ENCODE measurements around the gene CACNA1D. TPM values are rescaled to one million over a fixed set of nuclear protein-coding genes. Genes with fewer than 3 reads are reported as not detected.

CACNA1D gene
- polyA plus RNA-seq, 1 experiment, result 0.15 TPM

- TF ChIP-seq CTCF (IDR thresholded peaks at IDR 0.05; ENCODE audit: insufficient read depth, low read depth, low read length), result no peak
- ChIA-PET CTCF (interaction anchor here (1.0 kb wide), 1 partner anchor 25 kb away, joined by 4 read pairs; no protein-coding TSS in a partner anchor), POLR2A (no interaction called here)
- H3K27me3 ChIP-seq (ENCODE audit: control insufficient read depth, insufficient read depth, low read length), result no peaks in the 10 kb centered on the region
- no peak overlapping the region for H3K4me3 ChIP-seq (ENCODE audit: low read depth, low read length)
- H3K36me3 ChIP-seq (ENCODE audit: control insufficient read depth, insufficient read depth, low read length), result no peaks in the 10 kb centered on the region
- DNase-seq (ENCODE audit: low read depth), result no peak
Measured at GRCh38 chr3:53624061-53624857, 129.8 kb downstream of the CACNA1D start.

DNA sequence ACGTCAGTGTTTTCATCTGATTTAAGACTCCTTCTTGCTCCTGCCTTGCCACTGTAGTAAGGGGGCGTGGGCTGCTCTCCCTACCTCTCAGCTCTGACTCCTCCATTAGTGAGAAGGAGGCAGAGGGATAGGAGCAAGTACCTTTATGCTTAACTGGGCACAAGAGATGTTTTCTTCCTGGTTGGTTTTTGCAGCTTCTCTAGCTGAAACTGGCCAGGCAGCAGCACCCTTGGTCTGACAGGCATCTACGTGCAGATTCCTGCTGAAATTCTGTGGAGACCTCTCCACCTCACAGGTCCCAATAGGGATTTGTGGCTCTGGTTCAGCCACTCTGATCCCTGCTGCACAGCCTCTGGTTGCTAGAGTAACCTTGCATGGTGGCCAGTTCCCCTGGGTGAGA lies 132.5 kb downstream of the CACNA1D start:
- H3K36me3 ChIP-seq (ENCODE audit: control insufficient read depth, insufficient read depth, low read length), result no peaks in the 10 kb centered on the region
- DNase-seq (ENCODE audit: low read depth), result no peak
- H3K27me3 ChIP-seq (ENCODE audit: control insufficient read depth, insufficient read depth, low read length), result no peaks in the 10 kb centered on the region
- CTCF ChIA-PET, result no interaction called here
- no peak overlapping the region for H3K4me3 ChIP-seq (ENCODE audit: low read depth, low read length)
- POLR2A ChIA-PET, result no interaction called here
- no peak for TF ChIP-seq CTCF (IDR thresholded peaks at IDR 0.05; ENCODE audit: insufficient read depth, low read depth, low read length)

DNA sequence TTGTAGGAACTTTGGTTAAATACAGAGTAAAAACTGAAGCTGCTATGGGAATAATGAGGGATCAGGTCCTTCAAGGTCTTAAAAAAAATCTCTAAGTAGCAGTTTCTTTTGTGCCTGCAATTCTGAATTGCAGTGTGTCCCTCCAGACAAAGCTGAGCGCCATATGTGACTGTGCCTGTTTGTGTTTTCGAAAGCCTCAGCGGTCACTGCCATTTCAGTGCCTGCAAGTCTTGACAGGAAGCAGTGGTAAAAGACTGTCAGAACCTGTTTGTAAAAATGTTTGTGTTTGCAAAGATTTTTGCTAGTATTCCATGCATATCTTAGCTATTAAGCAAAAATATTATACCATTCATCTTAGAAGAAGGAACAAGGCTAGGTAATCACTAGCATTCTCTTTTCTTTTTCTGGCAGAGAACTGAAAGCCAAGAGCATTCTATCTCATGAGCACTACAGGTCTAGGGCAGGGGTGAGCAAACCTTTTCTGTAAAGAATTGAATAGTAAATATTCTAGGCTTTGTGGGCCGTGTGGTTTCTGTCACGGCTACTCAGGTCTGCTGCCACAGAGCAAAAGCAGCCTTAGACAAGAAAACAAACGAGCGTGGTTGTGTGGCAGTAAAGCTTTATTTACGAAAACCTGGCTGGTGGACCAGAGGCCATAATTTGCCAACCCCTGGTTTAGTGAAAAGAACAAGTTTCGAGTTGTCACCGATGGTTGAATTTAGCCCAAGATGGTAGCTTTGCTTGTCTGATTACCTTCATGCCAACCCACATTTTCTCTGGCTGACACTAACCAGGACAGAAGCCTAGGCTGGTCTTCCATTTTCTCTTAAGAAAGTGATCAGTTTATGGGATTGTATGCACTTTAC lies 134.4 kb downstream of the CACNA1D start:
- POLR2A ChIA-PET, result no interaction called here
- CTCF ChIA-PET, result no interaction called here
- no peaks in the 10 kb centered on the region for H3K27me3 ChIP-seq (ENCODE audit: control insufficient read depth, insufficient read depth, low read length)
- no peak for DNase-seq (ENCODE audit: low read depth)
- TF ChIP-seq CTCF (IDR thresholded peaks at IDR 0.05; ENCODE audit: insufficient read depth, low read depth, low read length), result no peak
- H3K36me3 ChIP-seq (ENCODE audit: control insufficient read depth, insufficient read depth, low read length), result no peaks in the 10 kb centered on the region
- no peak overlapping the region for H3K4me3 ChIP-seq (ENCODE audit: low read depth, low read length)

DNA sequence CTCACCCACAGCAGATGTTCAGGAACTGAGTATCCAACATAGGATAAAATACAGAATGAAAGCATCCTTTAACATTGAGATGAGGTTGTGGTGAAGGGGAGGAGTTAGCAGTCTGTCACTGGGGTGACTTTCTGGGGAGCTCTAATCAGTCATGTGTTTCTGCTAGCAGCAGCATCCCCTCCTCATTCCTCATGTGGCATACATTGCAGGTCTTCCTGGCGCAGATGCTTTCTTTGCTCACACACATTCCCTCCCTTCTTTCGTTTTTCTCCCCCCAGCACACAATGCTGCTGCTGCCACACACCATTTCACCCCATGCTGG lies 135.0 kb downstream of the CACNA1D start:
- CTCF ChIA-PET, result no interaction called here
- TF ChIP-seq CTCF (IDR thresholded peaks at IDR 0.05; ENCODE audit: insufficient read depth, low read depth, low read length), result no peak
- Histone ChIP-seq H3K4me3 (ENCODE audit: low read depth, low read length) (no peak overlapping the region), H3K27me3 (ENCODE audit: control insufficient read depth, insufficient read depth, low read length) (no peaks in the 10 kb centered on the region), H3K36me3 (ENCODE audit: control insufficient read depth, insufficient read depth, low read length) (no peaks in the 10 kb centered on the region)
- POLR2A ChIA-PET, result no interaction called here
- DNase-seq (ENCODE audit: low read depth), result no peak

DNA sequence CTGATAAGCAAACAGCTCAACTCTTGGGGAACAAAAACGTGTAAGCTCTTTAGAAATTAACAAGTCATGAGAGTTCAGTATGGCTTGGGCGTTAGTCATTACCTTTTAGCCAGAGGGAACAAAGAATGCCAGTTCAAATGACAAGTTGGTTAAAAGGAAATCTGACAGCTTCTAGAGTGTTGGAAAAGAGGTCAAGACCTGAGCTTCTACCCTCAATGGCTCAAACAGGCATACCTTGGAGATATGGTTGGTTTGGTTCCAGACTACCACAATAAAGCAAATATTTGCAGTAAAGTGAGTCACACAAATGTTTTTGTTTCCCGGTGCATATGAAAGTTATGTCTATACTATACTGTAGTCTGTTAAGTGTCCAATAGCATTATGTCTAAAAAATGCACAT lies 136.1 kb downstream of the CACNA1D start:
- ChIA-PET CTCF (no interaction called here), POLR2A (no interaction called here)
- Histone ChIP-seq H3K27me3 (ENCODE audit: control insufficient read depth, insufficient read depth, low read length) (no peaks in the 10 kb centered on the region), H3K36me3 (ENCODE audit: control insufficient read depth, insufficient read depth, low read length) (no peaks in the 10 kb centered on the region), H3K4me3 (ENCODE audit: low read depth, low read length) (no peak overlapping the region)
- TF ChIP-seq CTCF (IDR thresholded peaks at IDR 0.05; ENCODE audit: insufficient read depth, low read depth, low read length), result no peak
- no peak for DNase-seq (ENCODE audit: low read depth)
